CD4-positive, alpha-beta T cell treated with Interleukin-6 at 100 ng/mL for 8 hours (primary cell): ENCODE measurements around the gene ZBED4.

ENCODE experiments used
- DNase-seq: peaks from one replicate; pipeline ENCODE4 v3.0.0-alpha.2; 2020; ENCODE audit warnings: mixed read lengths, low spot score

The ZBED4 gene

DNA sequence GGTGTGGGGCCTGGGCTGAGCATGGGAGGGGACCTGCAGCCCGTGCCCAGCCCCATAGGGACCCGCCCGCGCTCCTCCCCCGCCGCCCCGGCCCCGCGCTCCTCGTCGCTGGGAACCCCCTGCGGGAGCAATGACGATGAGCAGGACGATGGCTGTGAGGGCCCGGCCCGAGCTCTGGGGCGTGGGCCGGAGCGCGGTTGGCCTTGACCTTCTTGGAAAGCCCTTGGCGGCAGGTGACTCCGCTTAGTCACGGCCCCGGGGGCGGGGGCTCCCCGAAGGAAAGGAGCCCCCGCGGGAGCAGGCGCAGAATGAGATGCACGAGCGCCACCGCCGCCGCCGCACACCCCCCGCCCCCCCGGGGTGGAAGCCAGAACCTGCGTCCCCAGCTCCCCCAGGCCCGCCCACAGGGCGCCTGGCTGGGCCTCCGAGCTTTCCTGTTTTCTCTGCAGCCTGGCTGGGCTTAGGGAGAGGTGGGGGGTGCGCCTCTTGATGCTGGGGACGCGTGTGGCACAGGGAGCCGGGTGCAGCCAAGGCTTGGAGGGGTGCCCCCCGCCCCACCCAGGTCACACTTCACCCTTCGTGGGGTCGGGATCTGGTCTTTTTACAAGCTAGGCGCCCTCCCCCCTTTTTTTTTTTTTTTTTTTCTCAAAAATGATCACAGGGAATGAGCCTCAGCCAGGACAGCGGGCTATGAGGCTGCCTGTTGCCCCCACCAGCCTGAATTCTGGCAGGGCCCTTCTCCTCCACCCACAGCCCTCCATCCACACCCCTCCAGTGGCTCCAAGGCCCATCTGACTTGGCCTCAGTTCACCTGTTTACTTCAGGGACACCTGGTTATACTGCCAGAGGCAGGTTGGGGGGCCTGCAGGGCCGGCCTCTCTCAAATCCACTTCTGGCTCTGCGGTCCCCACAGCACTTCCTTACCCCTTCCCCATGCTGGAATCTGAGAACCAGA is 82.7 kb downstream of the ZBED4 start:
- DNase-seq = peak; percentile 93

DNA sequence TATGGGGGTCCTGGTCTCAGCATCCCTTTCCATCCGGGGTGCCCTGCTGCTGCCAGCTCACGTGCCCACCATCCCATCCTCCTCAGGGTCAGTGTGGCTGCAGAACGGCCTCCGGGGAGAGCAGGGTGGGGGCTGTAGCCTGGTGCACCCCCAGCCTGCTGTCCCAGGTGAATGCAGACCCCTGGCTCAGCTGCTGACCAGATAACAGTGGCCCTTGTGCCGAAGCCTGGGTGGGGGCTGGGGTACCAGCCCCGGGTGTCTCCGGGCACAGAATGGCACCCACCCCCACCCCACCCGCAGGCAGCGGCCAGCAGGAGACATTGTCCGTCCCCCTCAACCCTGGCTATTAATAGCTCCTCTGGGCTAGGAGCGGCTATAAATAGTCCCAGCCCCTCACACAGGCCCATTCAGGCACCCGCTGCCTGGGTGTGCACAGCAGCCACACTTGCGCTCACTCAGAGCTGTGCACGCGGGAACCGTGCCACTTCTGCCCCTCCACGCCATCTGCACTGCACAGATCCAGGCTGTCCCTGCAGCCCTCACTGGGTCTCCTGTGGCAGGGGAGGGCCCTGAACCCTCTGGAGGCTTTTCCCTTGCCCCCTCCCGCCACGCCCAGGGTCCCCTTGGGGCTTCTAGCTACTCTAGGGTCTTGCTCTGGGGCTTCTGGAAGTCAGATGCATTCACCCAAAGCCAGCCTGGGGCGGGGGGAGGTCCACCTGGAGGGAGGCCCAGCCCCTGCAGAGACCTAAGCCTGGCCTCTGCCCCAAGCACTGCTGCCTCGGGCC is 83.5 kb downstream of the ZBED4 start:
- no peak for DNase-seq

DNA sequence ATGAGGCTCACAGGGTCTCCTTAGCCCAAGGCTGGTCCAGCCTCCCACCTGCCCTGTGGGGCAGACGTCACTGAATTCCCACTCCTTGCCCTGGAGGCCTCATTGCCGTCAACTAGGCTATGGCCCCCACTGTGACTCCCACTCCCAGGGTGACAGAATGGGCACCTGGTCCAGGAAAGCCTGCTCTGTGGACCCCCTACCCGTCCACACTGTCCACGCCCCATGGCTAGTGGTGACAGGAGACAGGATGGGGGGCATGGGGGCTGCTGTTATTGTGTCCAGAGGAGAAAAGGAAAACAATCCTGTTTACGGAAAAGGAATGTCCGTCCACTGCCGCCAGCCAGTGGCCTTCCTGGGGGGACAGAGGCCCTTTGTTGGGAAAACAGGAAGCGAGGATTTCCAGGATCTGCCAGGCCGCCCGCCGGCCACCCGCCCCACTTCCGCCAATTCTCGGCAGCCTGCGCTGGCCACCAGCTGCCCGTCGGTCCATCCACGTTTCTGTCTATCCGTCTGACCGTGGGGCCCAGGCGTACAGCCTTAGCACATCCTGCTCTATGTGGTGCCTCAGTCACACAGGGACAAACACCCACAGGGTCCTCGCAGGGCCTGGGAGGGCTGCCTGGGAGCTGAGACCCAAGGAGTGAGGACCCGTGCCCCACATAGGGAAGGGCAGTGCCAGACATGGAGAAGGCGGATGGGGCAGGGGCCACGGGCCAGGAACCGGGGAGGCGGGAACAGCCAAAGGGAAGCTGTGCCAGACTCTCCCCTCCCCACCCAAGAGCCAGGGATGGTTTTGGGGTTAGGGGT is 84.3 kb downstream of the ZBED4 start:
- no peak for DNase-seq

GRCh38 chr22:49938565-49939136 is 85.0 kb downstream of the ZBED4 start:
- no peak for DNase-seq
